Prostate gland (tissue), 2 donors: ENCODE data around the gene COL5A1. TPM values are rescaled to one million over a fixed set of nuclear protein-coding genes. Genes with fewer than 3 reads are reported as not detected.

Experiments used
- DNase-seq: peaks from one replicate; pipeline ENCODE4 v3.0.0-alpha.2; 2019; ENCODE audit warnings: low spot score
- H3K27ac ChIP-seq, 2 donors: fragments of 200-600 bp; sonication (generic); 2 replicates each; pipeline ENCODE4 v1.5.1; 2017 to 2019
- H3K27me3 ChIP-seq: fragments of 200-600 bp; sonication (generic); replicated peaks from 2 replicates; pipeline ENCODE4 v1.5.1; 2019; ENCODE audit not compliant: insufficient read depth
- H3K36me3 ChIP-seq, 2 donors: fragments of 200-600 bp; sonication (generic); 1 replicate in 1 of 2; 2 replicates in 1 of 2; pipeline versions ENCODE4 v1.5.1 to v1.8.1; 2017 to 2019
- H3K4me1 ChIP-seq: fragments of 200-600 bp; sonication (generic); replicated peaks from 2 replicates; pipeline ENCODE4 v1.5.1; 2019
- H3K4me3 ChIP-seq, 2 donors: fragments of 200-600 bp; sonication (generic); 2 replicates each; pipeline ENCODE4 v1.5.1; 2017 to 2019
- H3K9me3 ChIP-seq: fragments of 200-600 bp; sonication (generic); 2 replicates; pipeline ENCODE4 v1.5.1; 2017
- POLR2A ChIP-seq: fragments of 450-650 bp; IDR thresholded peaks from one replicate; pipeline ENCODE4 v1.6.1; 2016; ENCODE audit warnings: antibody characterized with exemption, mild to moderate bottlenecking
- POLR2AphosphoS5 ChIP-seq: sonication (generic); formaldehyde crosslinking; IDR thresholded peaks from one replicate; pipeline ENCODE4 v1.6.1; 2017; ENCODE audit warnings: antibody characterized with exemption
- WGBS: methylation state at CpG from one replicate; pipeline ENCODE4 v1.1.5; 2018; 5-methylcytosine and 5-hydroxymethylcytosine counted together
- intact Hi-C: fragments of 100-400 bp; cut with DNase I; formaldehyde crosslinking; loops from one replicate; pipeline ENCODE4 v1.14.2; 2022
- total RNA-seq, 2 donors: library from RNA; depleted of rRNA; stranded (reverse); fragments of >200 nt; gene quantifications; one replicate each; pipeline ENCODE4 v1.1.0, GENCODE V29; 2016
- TF ChIP-seq, protein P1 (sequence below), 4 experiments: fragments of 200-600 bp in 2 of 4; fragments of 450-650 bp in 2 of 4; sonication (generic) in 2 of 4; IDR thresholded peaks; 1 replicate in 3 of 4; 2 replicates in 1 of 4; pipeline ENCODE4 v1.5.1; 2016 to 2019; ENCODE audit warnings: antibody characterized with exemption in 4 of 4, mild to moderate bottlenecking in 2 of 4, moderate library complexity in 2 of 4

The COL5A1 gene
- total RNA-seq, 2 donors from 2014 or later = 16.9 to 36.0 TPM

DNA sequence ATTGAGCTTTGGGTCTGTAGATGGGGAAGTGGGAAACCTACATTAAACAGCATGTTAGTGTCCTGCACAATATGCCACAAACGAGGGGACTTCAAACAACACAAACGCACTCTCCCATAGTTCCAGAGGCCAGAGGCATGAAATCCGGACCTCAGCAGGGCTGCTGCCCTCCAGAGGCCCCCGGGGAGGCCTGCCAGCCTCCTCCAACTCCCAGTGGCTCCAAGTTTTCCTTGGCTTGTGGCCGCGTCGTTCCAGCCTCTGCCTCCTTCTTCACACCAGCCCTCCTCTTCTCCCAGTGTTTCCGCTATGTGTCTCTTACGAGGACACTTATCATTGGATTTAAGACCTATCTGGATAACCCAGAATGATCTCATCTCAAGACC is 13.3 kb upstream of the COL5A1 start:
- H3K27ac ChIP-seq = no peak overlapping the region
- no peaks in the 10 kb centered on the region for H3K27me3 ChIP-seq
- no peaks in the 10 kb centered on the region for H3K36me3 ChIP-seq
- WGBS = 88% methylated on average over 9 of the region's 9 CpGs
- intact Hi-C loops = no loop called here
- TF ChIP-seq POLR2AphosphoS5 (no peak), POLR2A (no peak)
- TF ChIP-seq, protein P1, sequence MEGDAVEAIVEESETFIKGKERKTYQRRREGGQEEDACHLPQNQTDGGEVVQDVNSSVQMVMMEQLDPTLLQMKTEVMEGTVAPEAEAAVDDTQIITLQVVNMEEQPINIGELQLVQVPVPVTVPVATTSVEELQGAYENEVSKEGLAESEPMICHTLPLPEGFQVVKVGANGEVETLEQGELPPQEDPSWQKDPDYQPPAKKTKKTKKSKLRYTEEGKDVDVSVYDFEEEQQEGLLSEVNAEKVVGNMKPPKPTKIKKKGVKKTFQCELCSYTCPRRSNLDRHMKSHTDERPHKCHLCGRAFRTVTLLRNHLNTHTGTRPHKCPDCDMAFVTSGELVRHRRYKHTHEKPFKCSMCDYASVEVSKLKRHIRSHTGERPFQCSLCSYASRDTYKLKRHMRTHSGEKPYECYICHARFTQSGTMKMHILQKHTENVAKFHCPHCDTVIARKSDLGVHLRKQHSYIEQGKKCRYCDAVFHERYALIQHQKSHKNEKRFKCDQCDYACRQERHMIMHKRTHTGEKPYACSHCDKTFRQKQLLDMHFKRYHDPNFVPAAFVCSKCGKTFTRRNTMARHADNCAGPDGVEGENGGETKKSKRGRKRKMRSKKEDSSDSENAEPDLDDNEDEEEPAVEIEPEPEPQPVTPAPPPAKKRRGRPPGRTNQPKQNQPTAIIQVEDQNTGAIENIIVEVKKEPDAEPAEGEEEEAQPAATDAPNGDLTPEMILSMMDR (IDR thresholded peaks at IDR 0.05) = no peak
- no peaks in the 10 kb centered on the region for H3K9me3 ChIP-seq
- no peak overlapping the region for H3K4me3 ChIP-seq
- no peak for DNase-seq
- H3K4me1 ChIP-seq = no peaks in the 10 kb centered on the region

DNA sequence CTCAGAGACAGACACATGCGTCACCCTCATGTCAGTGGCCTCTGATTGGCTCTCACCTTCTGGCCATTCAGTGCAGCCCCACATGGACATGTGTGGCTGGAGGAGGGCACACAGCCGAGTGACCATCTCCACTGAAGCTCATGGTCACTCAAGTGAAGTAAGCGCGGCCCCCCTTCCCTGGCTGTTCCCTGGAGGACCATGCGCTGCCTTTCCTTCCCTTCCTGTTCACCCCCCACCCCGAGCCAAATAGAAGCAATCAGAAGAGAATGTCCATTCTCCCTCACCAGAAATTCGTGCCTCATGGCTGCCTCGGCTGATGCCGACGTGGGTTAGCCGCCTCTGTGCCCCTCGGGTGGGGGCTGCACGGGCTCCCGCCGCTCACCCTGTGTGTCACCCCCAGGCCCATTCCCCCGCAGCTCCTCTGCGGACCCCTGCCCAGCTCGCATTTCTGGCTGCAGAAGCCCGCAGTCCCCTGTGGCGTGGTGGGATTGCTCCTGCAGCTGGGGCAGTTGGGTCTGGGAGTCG is 12.5 kb upstream of the COL5A1 start:
- H3K9me3 ChIP-seq = no peaks in the 10 kb centered on the region
- DNase-seq = no peak

DNA sequence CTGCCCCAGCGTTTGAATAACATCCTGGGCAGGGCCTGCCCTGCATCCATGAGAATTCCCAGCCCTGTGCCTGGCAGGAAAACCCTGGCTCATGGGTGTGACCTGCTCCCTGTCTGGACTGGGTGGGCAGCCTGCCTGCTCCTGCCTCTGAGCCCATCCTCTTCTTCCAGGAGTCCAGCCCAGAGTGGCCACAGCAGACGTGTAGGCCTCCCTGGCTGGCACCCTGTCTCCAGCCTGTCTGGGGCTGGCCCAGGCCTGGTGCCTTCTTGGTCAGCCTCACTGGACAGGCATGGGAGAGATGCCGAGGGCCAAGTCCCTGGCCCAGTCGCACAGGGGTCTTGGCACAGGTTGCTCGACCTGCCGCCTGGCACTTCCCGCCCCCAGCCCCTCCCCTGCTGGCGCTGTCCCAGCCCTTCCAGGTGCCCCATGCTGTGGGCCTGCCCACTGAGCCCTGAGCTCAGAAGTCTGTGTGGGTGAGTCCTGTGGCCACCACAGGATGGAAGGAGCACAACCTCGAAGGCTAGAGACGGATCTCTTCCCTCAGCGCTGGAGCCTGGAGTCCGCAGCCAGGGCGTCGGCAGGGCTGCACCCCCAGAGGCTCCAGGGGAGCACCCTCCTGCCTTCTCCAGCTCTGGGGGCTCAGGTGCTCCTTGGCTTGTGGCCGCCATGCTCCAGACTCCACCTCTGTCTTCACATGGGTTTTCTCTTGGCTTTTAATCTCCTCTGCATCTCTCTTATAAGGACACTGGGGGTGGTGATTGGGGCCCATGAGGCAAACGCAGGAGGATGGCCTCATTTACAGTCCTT is 11.8 kb upstream of the COL5A1 start:
- no peak overlapping the region for H3K4me3 ChIP-seq
- no peak for DNase-seq

More for the DNA sequence above, 12.5 kb upstream of the COL5A1 start:
- intact Hi-C loops = no loop called here
- no peaks in the 10 kb centered on the region for H3K4me1 ChIP-seq
- H3K36me3 ChIP-seq = no peaks in the 10 kb centered on the region
- H3K27me3 ChIP-seq = no peaks in the 10 kb centered on the region
- TF ChIP-seq POLR2A = no peak
- TF ChIP-seq POLR2AphosphoS5 = no peak
- TF ChIP-seq, protein P1 (IDR thresholded peaks at IDR 0.05) = no peak
- no peak overlapping the region for H3K4me3 ChIP-seq
- no peak overlapping the region for H3K27ac ChIP-seq
- WGBS = 93% methylated on average over 19 of the region's 21 CpGs

DNA sequence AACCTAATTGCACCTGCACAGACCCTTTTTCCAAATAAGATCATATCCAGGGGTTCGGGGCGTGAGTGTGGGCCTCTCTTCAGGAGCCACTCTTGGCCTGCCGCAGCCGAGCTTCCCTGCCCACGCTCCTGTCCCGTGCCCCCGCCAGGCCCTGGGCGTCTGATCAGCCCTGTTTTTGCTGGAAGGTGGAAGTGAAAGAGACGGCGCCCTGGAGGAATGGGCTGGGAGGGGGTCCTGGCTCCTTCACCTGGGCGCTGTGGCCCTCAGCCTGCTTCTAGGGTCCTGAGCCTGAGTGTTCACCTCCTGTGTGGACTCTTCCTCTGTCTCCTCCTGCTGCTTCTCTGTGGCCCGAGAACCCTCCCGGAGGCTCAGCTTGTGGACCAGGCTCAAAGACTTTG is 11.2 kb upstream of the COL5A1 start:
- intact Hi-C loops = no loop called here
- no peak for DNase-seq

More for the DNA sequence above, 11.8 kb upstream of the COL5A1 start:
- intact Hi-C loops = no loop called here
- no peaks in the 10 kb centered on the region for H3K4me1 ChIP-seq
- no peaks in the 10 kb centered on the region for H3K27me3 ChIP-seq
- H3K9me3 ChIP-seq = no peaks in the 10 kb centered on the region
- no peak for TF ChIP-seq POLR2AphosphoS5
- TF ChIP-seq, protein P1 (IDR thresholded peaks at IDR 0.05) = no peak
- no peak for TF ChIP-seq POLR2A
- no peaks in the 10 kb centered on the region for H3K36me3 ChIP-seq
- WGBS = 83% methylated on average over 16 of the region's 16 CpGs
- no peak overlapping the region for H3K27ac ChIP-seq

More for the DNA sequence above, 11.2 kb upstream of the COL5A1 start:
- Histone ChIP-seq H3K36me3 (no peaks in the 10 kb centered on the region), H3K27me3 (no peaks in the 10 kb centered on the region), H3K4me1 (no peaks in the 10 kb centered on the region), H3K9me3 (no peaks in the 10 kb centered on the region), H3K4me3 (no peak overlapping the region), H3K27ac (no peak overlapping the region)
- 79% methylated on average over 13 of the region's 13 CpGs for WGBS
- no peak for TF ChIP-seq POLR2A
- TF ChIP-seq, protein P1 (IDR thresholded peaks at IDR 0.05) = no peak
- TF ChIP-seq POLR2AphosphoS5 = no peak
